MCF 10A (cell line): ENCODE measurements around the gene TRMT61A. TPM values are rescaled to one million over a fixed set of nuclear protein-coding genes. Genes with fewer than 3 reads are reported as not detected.

ENCODE experiments used
- BruUV-seq: library from RNA; stranded (reverse); fragments of 400-500 nt; replicated peaks from 2 replicates; lab custom pipeline; 2021; lab: Mats Ljungman, UMichigan
- CTCF ChIA-PET: fragments of 300-600 bp; sonication (Branson Sonifier 250); formaldehyde crosslinking; extraction: SDS; loops from one replicate; lab custom pipeline; 2021; ENCODE audit warnings: antibody characterized with exemption, inconsistent platforms; lab: Yijun Ruan, JAX
- POLR2A ChIA-PET: fragments of 300-600, 350-650 bp; sonication (Branson Sonifier 250); formaldehyde crosslinking; extraction: SDS; loops from one replicate; lab custom pipeline; 2020; ENCODE audit warnings: antibody characterized with exemption, inconsistent platforms; lab: Yijun Ruan, JAX
- DNase-seq: peaks from one replicate; pipeline ENCODE4 v3.0.0-alpha.2; 2018; ENCODE audit not compliant: unreplicated experiment
- H3K27ac Mint-ChIP-seq: one replicate; pipeline ENCODE4 v1.8.0; 2022; ENCODE audit warnings: mild to moderate bottlenecking, low read depth, mixed read lengths; ENCODE audit not compliant: unreplicated experiment
- H3K27me3 Mint-ChIP-seq: one replicate; pipeline ENCODE4 v1.8.0; 2022; ENCODE audit warnings: mixed read lengths; ENCODE audit not compliant: insufficient read depth, unreplicated experiment
- H3K36me3 Mint-ChIP-seq: one replicate; pipeline ENCODE4 v1.8.0; 2022; ENCODE audit warnings: mild to moderate bottlenecking, moderate library complexity, mixed read lengths; ENCODE audit not compliant: insufficient read depth, unreplicated experiment
- H3K4me1 Mint-ChIP-seq: one replicate; pipeline ENCODE4 v1.8.0; 2022; ENCODE audit warnings: mixed read lengths; ENCODE audit not compliant: insufficient read depth, unreplicated experiment
- H3K4me3 Mint-ChIP-seq: one replicate; pipeline ENCODE4 v1.8.0; 2022; ENCODE audit warnings: mild to moderate bottlenecking, moderate library complexity, mixed read lengths; ENCODE audit not compliant: unreplicated experiment
- H3K9me3 Mint-ChIP-seq: one replicate; pipeline ENCODE4 v1.8.0; 2022; ENCODE audit warnings: mixed read lengths; ENCODE audit not compliant: unreplicated experiment
- CTCF ChIP-seq: fragments of 200-600 bp; IDR thresholded peaks from one replicate; pipeline ENCODE4 v1.8.0; 2022; ENCODE audit warnings: antibody characterized with exemption, mild to moderate bottlenecking; ENCODE audit not compliant: unreplicated experiment
- intact Hi-C: fragments of 100-400 bp; cut with micrococcal nuclease; formaldehyde crosslinking; loops from 2 replicates; pipeline ENCODE4 v1.14.1; 2022
- total RNA-seq: library from RNA; stranded (reverse); gene quantifications from 2 replicates; pipeline ENCODE4 v1.2.3, GENCODE V29; 2022

The TRMT61A gene
- total RNA-seq, 1 experiment from 2014 or later: 15.8 TPM

DNA sequence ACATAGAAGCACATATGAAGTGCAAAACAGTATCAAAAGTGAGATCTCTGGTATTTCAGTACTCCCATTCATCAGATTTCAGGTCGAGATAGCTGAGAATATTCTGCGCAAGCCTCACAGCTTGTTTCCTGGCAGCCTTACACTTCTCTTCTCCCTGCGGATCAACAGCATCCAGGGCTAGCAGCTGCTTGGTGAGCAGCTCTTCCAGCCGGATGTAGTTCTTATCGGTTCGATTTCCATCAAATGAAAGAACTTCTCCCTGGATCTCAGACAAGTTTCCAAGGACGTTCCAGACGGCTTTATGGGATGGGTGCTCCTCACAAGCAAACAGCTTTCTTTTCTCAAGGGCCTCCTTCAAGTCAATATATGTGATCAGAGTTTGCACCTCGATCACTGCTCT, 30.8 kb downstream of the TRMT61A start:
- Mint-ChIP-seq H3K4me1 (peaks cover 24% of the 10 kb centered on the region), H3K27me3 (no peaks in the 10 kb centered on the region), H3K9me3 (no peaks in the 10 kb centered on the region), H3K27ac (peak overlapping the region; percentile 85), H3K4me3 (no peak overlapping the region), H3K36me3 (peaks cover 49% of the 10 kb centered on the region)
- no peak for TF ChIP-seq CTCF
- ChIA-PET POLR2A (interaction anchor here (0.9 to 5.2 kb wide), 3 partner anchors 10 to 69 kb away, joined by 3 to 63 read pairs (median 19); partner anchors contain the start of genes KLC1 and TRMT61A), CTCF (interaction anchor here (0.6 to 1.2 kb wide), 2 partner anchors 16 to 17 kb away, joined by 3 to 7 read pairs; no protein-coding TSS in a partner anchor)
- BruUV-seq: no TSS peak
- DNase-seq: no peak
- intact Hi-C loops: no loop called here

DNA sequence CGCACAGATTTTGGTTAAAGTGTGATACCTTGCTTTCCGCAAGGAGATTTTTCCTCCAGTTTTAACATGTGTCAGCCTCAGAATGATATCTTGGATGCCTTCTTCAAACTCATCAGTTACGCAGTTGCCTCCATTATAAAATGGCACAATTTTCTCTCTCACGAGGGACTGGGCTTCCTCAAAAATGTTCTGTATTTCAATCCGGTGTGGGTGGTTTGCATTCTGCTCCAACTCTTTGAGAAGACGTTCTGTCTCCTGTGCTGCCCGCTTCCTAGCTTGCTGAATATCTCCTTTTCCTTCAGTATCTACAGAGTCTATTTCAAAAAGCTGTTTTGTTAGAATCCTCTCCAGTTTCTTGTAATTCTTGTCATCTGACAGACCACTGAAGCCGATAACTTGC, 31.7 kb downstream of the TRMT61A start:
- peaks cover 39% of the 10 kb centered on the region for H3K36me3 Mint-ChIP-seq
- BruUV-seq: TSS peak; percentile 26
- H3K4me1 Mint-ChIP-seq: peaks cover 19% of the 10 kb centered on the region
- ChIA-PET POLR2A (interaction anchor here (1.1 to 5.2 kb wide), 11 partner anchors 8 to 155 kb away, joined by 3 to 65 read pairs (median 7); partner anchors contain the start of genes KLC1, TRMT61A, XRCC3 and ZFYVE21), CTCF (interaction anchor here (0.6 to 2.0 kb wide), 5 partner anchors 8 to 51 kb away, joined by 3 to 10 read pairs (median 3); no protein-coding TSS in a partner anchor)
- intact Hi-C loops: no loop called here
- no peak for TF ChIP-seq CTCF
- peak overlapping the region; percentile 85 for H3K27ac Mint-ChIP-seq
- no peaks in the 10 kb centered on the region for H3K27me3 Mint-ChIP-seq
- H3K4me3 Mint-ChIP-seq: peak overlapping the region; percentile 93
- no peaks in the 10 kb centered on the region for H3K9me3 Mint-ChIP-seq
- DNase-seq: no peak

DNA sequence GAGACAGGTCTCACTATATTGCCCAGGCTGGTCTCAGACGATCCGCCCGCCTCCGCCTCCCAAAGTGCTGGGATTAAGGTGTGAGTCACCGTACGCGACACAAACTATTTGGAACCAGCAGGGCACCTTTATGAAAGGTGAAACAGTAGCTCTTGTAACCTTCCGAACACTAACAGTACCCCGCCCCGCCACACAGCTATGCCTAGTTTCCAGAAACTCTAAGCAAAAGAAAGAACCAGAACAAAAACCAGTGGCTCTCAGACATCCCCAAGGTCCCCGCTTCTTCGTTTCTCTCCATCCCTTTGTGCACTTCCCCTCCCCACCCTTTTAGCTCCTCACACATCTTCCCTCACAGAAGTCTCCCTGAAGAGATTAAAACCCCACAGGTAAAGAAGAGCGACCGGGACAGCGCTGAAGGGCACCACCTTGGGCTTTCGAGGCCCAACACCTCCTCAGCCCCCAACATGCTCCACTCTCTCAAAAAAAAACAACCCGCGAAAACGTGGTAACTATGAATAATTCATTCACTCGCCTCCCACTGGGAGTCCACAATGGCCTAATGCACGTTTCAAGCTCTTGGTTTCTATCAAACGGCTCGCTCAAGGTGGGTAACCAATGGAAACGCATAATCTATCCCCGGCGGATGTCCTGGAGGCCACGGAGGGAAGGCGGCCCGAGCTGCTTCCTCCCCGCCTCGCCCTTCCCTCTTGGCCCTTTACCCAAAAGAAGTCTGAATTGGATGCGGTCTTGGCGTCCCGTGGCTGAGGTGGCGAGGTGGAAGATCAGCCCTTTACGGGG, 32.6 kb downstream of the TRMT61A start:
- ChIA-PET CTCF (interaction anchor here (0.6 to 2.0 kb wide), 9 partner anchors 9 to 549 kb away, joined by 3 to 10 read pairs (median 3); no protein-coding TSS in a partner anchor), POLR2A (interaction anchor here (0.6 to 5.2 kb wide), 23 partner anchors 9 to 267 kb away, joined by 3 to 65 read pairs (median 5); partner anchors contain the start of genes EIF5, KLC1, TRMT61A and XRCC3)
- no peaks in the 10 kb centered on the region for H3K9me3 Mint-ChIP-seq
- peak overlapping the region; percentile 85 for H3K27ac Mint-ChIP-seq
- DNase-seq: peak; percentile 31
- no TSS peak for BruUV-seq
- intact Hi-C loops: no loop called here
- no peaks in the 10 kb centered on the region for H3K27me3 Mint-ChIP-seq
- peaks cover 37% of the 10 kb centered on the region for H3K36me3 Mint-ChIP-seq
- peak overlapping the region; percentile 93 for H3K4me3 Mint-ChIP-seq
- H3K4me1 Mint-ChIP-seq: peaks cover 19% of the 10 kb centered on the region
- no peak for TF ChIP-seq CTCF

GRCh38 chr14:103562179-103562428, 33.1 kb downstream of the TRMT61A start:
- no peak for DNase-seq
- no peaks in the 10 kb centered on the region for H3K27me3 Mint-ChIP-seq
- H3K9me3 Mint-ChIP-seq: no peaks in the 10 kb centered on the region
- peak overlapping the region; percentile 85 for H3K27ac Mint-ChIP-seq
- intact Hi-C loops: no loop called here
- H3K4me3 Mint-ChIP-seq: peak overlapping the region; percentile 93
- H3K36me3 Mint-ChIP-seq: peaks cover 37% of the 10 kb centered on the region
- TF ChIP-seq CTCF: no peak
- BruUV-seq: no TSS peak
- CTCF ChIA-PET: interaction anchor here (0.6 to 2.0 kb wide), 7 partner anchors 9 to 550 kb away, joined by 3 to 10 read pairs (median 3); no protein-coding TSS in a partner anchor
- POLR2A ChIA-PET: interaction anchor here (0.6 to 5.2 kb wide), 20 partner anchors 9 to 228 kb away, joined by 3 to 65 read pairs (median 5); partner anchors contain the start of genes EIF5, KLC1, TRMT61A and XRCC3
- peaks cover 19% of the 10 kb centered on the region for H3K4me1 Mint-ChIP-seq
